HG03469 (cell line): Measurements from ENCODE around the gene GREB1.

Source experiments
- ATAC-seq: cut with Tn5 transposase; IDR thresholded peaks from one replicate; pipeline ENCODE4 v1.9.1; 2021; ENCODE audit warnings: mild to moderate bottlenecking, moderate library complexity, moderate number of reproducible peaks; ENCODE audit not compliant: unreplicated experiment

Gene GREB1

GRCh38 chr2:11596801-11597200, 63.0 kb downstream of the GREB1 start:
- ATAC-seq: no peak

- ATAC-seq: no peak
Measured at GRCh38 chr2:11597538-11598225, 63.8 kb downstream of the GREB1 start.

DNA sequence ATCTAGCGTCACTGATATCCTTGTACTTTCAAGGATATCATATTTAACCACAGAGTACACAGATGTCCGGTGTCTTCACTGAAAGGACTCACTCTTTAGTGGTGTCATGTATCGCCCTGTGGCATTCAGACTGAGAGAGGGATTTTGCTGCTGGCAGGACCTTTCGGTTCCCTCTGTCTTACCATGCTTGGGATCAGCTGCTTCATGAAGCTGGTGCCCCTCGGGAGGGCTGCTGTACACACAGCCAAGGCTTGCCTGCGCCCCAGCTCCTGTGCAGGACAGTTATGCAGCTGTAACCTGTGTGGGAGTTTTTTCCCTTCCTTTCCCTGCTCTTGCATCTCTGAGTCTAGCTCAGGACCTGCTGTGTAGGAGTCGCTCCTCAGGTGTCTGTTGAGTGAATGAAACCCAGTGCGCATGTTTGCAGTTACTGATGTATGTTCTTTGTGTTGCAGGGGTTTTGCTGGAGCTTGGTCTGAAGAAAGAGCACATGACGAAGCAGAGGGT, 64.4 kb downstream of the GREB1 start:
- no peak for ATAC-seq

GRCh38 chr2:11602563-11603204, 68.8 kb downstream of the GREB1 start:
- no peak for ATAC-seq

GRCh38 chr2:11610624-11611242, 76.9 kb downstream of the GREB1 start:
- no peak for ATAC-seq

DNA sequence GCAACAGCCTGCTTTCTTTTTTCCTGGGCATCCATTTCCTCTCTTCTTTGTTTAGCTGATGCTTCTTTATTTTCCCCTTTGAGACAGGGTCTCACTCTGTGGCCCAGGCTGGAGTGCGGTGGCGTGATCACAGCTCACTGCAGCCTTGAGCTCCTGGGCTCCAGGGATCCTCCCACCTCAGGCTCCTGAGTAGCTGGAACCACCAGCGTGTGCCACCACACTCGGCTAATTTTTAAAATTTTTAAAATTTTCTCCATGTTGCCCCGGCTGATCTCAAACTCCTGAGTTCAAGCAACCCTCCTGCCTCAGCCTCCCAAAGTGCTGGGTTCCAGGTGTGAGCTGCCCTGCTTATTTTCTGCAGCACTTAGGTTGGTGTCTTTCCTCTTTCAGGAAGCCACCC, 77.4 kb downstream of the GREB1 start:
- ATAC-seq: no peak

GRCh38 chr2:11612553-11613215, 78.8 kb downstream of the GREB1 start:
- no peak for ATAC-seq

- no peak for ATAC-seq
Measured at GRCh38 chr2:11613297-11613696, 79.5 kb downstream of the GREB1 start.

DNA sequence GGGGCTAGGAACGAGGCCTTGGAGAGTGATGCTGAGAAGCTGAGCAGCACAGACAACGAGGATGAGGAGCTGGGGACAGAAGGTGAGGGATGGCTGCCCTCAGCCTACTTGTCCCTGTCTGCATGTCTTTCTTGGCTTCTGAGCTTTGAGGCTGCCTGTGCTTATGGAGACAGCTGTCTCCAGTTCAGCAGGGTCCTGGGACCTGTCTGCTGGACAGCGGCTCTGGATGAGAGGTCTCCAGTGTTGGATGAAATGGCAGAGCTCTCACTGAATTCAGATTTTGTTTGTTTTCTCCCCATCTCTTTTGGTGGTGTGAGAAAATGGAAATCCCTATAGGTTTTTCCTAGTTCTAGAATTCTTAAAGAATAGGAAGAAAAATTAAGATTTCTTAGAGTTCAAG, 81.4 kb downstream of the GREB1 start:
- no peak for ATAC-seq

GRCh38 chr2:11616097-11616687, 82.3 kb downstream of the GREB1 start:
- ATAC-seq: no peak

DNA sequence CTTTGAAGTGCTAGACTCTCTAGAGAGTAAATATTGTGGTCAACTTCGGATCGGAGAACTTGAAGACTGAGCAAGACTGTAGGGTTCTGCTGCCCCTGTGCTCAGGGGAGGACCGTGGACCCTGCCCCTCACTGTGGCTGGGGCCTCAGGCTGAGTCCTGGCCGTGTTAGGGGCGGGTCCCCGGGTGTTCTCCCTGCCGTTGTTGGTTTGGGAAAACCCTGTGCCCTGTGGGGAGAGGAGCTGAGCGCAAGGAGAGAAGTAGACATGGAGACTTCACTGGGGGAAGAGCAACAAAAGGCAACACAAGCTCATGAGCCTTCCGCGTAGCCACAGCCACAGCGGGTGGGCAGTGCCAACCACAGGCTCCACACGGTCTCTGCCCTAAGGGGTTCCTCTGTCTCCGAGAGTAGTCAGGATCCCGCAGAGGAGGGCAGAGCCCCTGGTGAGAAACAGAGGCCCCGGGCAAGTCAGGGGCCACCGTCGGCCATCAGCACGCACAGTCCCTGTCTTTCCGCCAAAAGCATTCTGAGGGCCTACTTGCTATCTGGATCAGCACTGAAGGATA, 83.1 kb downstream of the GREB1 start:
- no peak for ATAC-seq

DNA sequence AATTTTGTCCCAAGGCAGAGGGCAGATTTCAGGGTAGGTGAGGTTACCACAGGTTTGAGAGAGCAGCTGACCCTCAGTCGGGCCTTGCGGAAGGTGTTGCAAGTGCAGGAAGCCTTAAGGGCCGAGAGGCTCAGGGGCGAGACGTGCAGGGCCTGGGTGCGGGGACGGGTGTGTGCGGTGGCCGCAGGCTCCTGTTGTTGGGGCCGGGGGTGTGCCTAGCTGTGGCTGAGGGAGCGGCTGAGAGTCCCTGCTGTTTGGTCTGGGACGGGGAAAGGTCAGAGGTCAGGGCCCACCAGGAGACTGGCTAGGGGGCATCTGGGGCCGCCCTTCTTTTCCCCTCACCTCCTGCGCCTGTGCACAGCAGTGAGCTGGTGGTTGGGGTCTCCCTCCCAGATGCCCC, 83.7 kb downstream of the GREB1 start:
- no peak for ATAC-seq

GRCh38 chr2:11617984-11618707, 84.3 kb downstream of the GREB1 start:
- no peak for ATAC-seq

- ATAC-seq: no peak
Measured at GRCh38 chr2:11618708-11619062, 84.8 kb downstream of the GREB1 start.

GRCh38 chr2:11621410-11621809, 87.6 kb downstream of the GREB1 start:
- no peak for ATAC-seq

- ATAC-seq: no peak
Measured at GRCh38 chr2:11622611-11623010, 88.8 kb downstream of the GREB1 start.

GRCh38 chr2:11624893-11625292, 91.0 kb downstream of the GREB1 start:
- no peak for ATAC-seq

GRCh38 chr2:11625671-11626070, 91.8 kb downstream of the GREB1 start:
- ATAC-seq: no peak

DNA sequence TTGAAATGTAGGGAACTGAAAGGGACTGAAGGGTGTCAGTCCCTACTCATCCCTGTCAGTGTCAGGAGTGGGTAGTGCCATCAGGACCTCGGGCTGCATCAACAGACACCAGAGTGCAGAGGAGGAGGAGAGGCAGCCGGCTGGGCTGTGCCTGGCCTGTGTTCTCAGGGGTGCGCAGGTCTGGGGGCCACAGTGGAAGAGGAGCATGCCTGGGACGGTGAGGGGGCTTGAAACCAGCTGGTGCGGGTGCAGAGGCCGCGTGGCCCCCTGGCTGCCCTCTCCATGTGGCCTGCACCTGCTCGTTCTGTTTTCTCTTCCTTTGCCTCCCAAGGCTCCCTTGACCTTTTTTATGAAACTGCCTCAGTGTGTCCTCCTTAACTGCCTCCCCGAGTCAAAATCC, 94.8 kb downstream of the GREB1 start:
- ATAC-seq: no peak

DNA sequence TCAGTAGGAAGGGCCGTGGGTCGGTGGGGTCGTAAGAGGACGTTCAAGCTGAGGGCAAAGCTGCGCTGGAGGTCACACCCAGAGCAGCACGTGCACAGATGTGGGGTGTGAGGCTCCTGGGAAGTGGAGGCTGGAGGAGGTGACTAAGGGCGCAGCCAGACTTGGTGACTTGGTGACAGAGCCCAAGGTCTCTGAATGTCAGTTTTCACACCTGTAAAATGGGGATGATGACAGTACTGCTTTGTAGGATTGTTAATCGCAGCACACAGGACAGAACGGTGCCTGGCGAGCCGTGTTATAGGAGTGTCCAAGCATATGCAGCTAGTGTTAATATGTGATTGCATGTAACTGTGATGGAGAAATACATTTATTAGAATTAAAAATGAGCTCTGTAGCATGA, 95.4 kb downstream of the GREB1 start:
- no peak for ATAC-seq
